ENCODE data around the gene CCL3. TPM values are rescaled to one million over a fixed set of nuclear protein-coding genes. Genes with fewer than 3 reads are reported as not detected.
"Not testable (repeated sequence)": the region's sequence is repeated elsewhere in the genome, so short reads cannot be mapped to it uniquely, and the experiment has no call there.

The CCL3 gene
- total RNA-seq, 2 donors from 2014 or later, result not detected

- TF ChIP-seq CTCF (IDR thresholded peaks at IDR 0.05) (no peak), POLR2A (IDR thresholded peaks at IDR 0.05) (no peak), POLR2AphosphoS5 (IDR thresholded peaks at IDR 0.05) (no peak)
- Histone ChIP-seq H3K4me3 (no peak overlapping the region), H3K4me1 (replicated peaks) (no peaks in the 10 kb centered on the region), H3K36me3 (no peaks in the 10 kb centered on the region), H3K27ac (no peak overlapping the region), H3K9me3 (no peaks in the 10 kb centered on the region), H3K27me3 (replicated peaks; ENCODE audit: insufficient read depth) (no peaks in the 10 kb centered on the region)
- no peak for DNase-seq (ENCODE audit: low spot score)
- intact Hi-C loops (cut with DNase I), result no loop called here
- 63% methylated on average over 2 of the region's 2 CpGs for WGBS
Observed at GRCh38 chr17:36123431-36123830, 33.5 kb upstream of the CCL3 start.

DNA sequence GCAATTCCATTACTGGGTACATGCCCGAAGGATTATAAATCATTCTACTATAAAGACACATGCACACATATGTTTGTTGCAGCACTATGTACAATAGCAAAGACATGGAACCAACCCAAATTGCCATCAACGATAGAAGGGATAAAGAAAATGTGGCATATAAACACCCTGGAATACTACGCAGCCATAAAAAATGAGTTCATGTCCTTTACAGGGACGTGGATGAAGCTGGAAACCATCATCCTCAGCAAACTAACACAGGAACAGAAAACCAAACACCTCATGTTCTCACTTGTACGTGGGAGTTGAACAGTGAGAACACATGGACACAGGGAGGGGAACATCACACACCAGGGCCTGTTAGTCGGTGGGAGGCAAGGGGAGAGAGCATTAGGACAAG lies 31.2 kb upstream of the CCL3 start:
- WGBS, result 70% methylated on average over 6 of the region's 6 CpGs
- intact Hi-C loops (cut with DNase I), result not testable (repeated sequence)

GRCh38 chr17:36120221-36120620 lies 30.3 kb upstream of the CCL3 start:
- intact Hi-C loops (cut with DNase I), result no loop called here
- H3K36me3 ChIP-seq, result no peaks in the 10 kb centered on the region

More for the DNA sequence above, 31.2 kb upstream of the CCL3 start:
- DNase-seq (ENCODE audit: low spot score); H3K27ac ChIP-seq; H3K4me3 ChIP-seq; H3K27me3 ChIP-seq (replicated peaks; ENCODE audit: insufficient read depth); H3K36me3 ChIP-seq; H3K9me3 ChIP-seq; H3K4me1 ChIP-seq (replicated peaks): not testable (repeated sequence)

DNA sequence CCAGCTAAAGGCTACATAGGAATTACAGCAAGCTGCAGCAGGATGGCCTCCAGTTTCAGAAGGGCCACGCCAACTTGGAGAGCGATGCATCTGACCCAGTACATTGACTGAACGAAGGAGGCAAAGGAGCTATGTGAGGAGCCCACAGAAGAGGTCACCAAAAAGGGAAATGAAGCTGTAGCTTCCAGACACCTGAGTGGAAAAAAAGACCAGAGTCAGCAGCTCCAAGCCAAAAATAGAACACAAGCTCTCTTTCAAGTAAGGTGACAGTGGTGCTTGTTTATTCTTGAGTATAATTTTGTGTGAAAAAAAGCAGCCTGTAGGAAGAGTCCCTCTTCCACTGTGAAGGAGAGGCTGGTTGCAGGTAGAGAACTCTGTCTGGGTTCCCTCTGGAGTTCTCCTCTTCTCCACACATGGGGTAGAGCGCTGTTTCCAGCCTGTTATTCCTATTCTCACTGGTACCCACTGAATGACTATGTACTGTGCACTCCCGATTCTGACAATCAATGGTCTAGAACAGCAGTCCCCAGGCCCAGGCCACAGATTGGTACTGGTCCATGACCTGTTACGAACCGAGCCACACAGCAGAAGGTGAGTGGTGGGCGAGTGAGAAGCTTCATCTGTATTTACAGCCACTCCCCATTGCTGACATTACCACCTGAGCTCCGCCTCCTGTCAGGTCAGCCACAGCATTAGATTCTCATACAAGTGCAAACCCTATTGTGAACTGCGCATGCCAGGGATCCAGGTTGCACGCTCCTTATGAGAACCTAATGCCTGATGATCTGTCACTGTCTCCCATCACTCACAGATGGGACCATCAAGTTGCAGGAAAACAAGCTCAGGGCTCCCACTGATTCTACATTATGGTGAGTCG lies 28.8 kb upstream of the CCL3 start:
- Histone ChIP-seq H3K9me3 (no peaks in the 10 kb centered on the region), H3K4me1 (replicated peaks) (no peaks in the 10 kb centered on the region), H3K27ac (no peak overlapping the region), H3K36me3 (no peaks in the 10 kb centered on the region), H3K27me3 (replicated peaks; ENCODE audit: insufficient read depth) (no peaks in the 10 kb centered on the region), H3K4me3 (no peak overlapping the region)
- no peak for TF ChIP-seq POLR2AphosphoS5 (IDR thresholded peaks at IDR 0.05)
- TF ChIP-seq CTCF (IDR thresholded peaks at IDR 0.05), result no peak
- no peak for TF ChIP-seq POLR2A (IDR thresholded peaks at IDR 0.05)
- 90% methylated on average over 12 of the region's 12 CpGs for WGBS
- DNase-seq (ENCODE audit: low spot score), result no peak
- intact Hi-C loops (cut with DNase I), result no loop called here

More at GRCh38 chr17:36120221-36120620, 30.3 kb upstream of the CCL3 start:
- no peak for TF ChIP-seq CTCF (IDR thresholded peaks at IDR 0.05)
- TF ChIP-seq POLR2A (IDR thresholded peaks at IDR 0.05), result no peak
- no peak for TF ChIP-seq POLR2AphosphoS5 (IDR thresholded peaks at IDR 0.05)
- no peaks in the 10 kb centered on the region for H3K27me3 ChIP-seq (replicated peaks; ENCODE audit: insufficient read depth)
- DNase-seq (ENCODE audit: low spot score), result no peak
- H3K9me3 ChIP-seq, result no peaks in the 10 kb centered on the region
- WGBS, result 71% methylated on average over 3 of the region's 3 CpGs
- no peak overlapping the region for H3K4me3 ChIP-seq
- H3K27ac ChIP-seq, result no peak overlapping the region
- H3K4me1 ChIP-seq (replicated peaks), result no peaks in the 10 kb centered on the region

DNA sequence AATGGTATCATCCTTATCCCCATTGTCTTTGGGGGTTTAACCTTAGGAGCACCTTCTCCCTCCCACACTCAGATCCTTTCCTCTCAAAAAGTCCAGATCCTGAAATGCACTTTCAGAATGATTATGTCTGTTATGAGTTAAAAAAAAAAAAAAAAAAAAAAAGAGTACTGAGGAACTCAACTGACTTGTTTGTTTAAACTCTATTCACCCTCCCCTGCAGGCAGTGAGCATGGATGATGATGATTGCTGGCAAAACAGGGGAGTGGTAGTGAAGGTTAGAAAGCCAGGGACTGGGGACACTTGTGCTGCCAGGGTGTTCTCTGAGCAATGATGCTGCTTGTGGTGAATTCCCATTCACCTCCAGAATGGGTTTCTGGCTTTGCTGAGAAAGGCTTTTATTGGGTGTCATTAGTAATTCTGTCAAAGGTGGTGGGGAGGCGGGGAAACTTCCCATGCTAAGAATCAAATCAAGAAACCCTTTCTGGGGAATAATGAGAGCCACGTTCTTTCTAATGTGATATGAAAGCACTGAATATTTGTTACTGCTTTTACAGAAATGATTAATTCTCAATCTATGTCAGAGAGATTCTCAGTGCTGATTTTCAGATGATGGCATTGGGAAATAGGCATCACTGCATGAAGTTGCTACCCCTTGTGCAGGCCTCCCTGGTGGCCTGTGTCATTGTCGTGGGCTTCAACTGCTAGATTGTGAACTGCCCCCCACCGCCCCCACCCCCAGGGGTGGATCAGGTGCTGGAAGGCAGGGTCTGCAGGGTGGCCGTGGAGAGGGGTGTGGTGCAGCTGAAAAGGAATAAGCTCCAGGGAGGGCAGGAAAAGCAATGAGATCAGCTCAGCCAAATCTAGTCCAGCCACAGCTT lies 27.8 kb upstream of the CCL3 start:
- DNase-seq (ENCODE audit: low spot score), result no peak
- intact Hi-C loops (cut with DNase I), result no loop called here
- Histone ChIP-seq H3K4me1 (replicated peaks) (no peaks in the 10 kb centered on the region), H3K9me3 (no peaks in the 10 kb centered on the region), H3K27me3 (replicated peaks; ENCODE audit: insufficient read depth) (no peaks in the 10 kb centered on the region), H3K27ac (no peak overlapping the region), H3K4me3 (no peak overlapping the region), H3K36me3 (no peaks in the 10 kb centered on the region)
- WGBS, result 27% methylated on average over 5 of the region's 5 CpGs
- no peak for TF ChIP-seq POLR2A (IDR thresholded peaks at IDR 0.05)
- TF ChIP-seq POLR2AphosphoS5 (IDR thresholded peaks at IDR 0.05), result no peak
- TF ChIP-seq CTCF (IDR thresholded peaks at IDR 0.05), result no peak

DNA sequence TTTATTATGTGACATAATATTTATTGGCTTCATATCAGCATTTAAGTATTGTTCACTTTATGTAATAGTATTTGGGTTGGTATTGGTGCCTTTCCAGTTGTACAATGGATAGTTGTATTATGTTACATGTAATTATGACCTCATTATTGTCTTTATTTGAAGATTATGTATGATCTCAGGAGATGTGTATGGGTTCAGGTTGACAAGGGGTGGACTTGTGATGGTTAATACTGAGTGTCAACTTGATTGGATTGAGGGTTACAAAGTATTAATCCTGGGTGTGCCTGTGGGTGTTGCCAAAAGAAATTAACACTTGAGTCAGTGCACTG lies 25.7 kb upstream of the CCL3 start:
- intact Hi-C loops (cut with DNase I); H3K27ac ChIP-seq; H3K4me3 ChIP-seq; H3K27me3 ChIP-seq (replicated peaks; ENCODE audit: insufficient read depth); DNase-seq (ENCODE audit: low spot score); H3K36me3 ChIP-seq; H3K9me3 ChIP-seq; H3K4me1 ChIP-seq (replicated peaks): not testable (repeated sequence)

DNA sequence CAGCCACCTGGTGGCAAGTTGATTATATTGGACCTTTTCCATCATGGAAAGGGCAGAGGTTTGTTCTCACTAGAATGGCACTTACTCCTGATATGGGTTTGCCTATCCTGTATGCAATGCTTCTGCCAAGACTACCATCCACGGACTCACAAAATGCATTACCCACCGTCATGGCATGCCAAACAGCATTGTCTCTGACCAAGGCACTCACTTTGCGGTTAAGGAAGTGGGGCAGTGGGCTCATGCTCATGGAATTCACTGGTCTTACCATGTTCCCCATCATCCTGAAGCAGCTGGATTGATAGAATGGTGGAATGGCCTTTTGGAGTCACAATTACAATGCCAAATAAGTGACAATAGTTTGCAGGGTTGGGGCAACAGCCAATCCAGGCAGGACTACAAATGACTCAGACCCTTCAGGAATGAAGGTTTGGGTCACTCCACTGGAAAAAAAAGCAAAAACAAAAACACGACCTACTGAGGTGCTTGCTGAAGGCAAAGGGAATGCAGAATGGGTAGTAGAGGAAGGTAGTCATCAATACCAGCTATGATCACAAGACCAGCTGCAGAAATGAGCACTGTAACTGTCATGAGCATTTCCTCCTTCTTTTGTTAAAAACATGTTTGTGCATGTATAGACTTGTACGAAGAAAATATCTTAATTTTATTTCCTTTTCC lies 25.2 kb upstream of the CCL3 start:
- H3K4me1 ChIP-seq (replicated peaks); H3K4me3 ChIP-seq; H3K27ac ChIP-seq; intact Hi-C loops (cut with DNase I); DNase-seq (ENCODE audit: low spot score); H3K9me3 ChIP-seq; H3K36me3 ChIP-seq; H3K27me3 ChIP-seq (replicated peaks; ENCODE audit: insufficient read depth): not testable (repeated sequence)
- WGBS, result 88% methylated on average over 5 of the region's 5 CpGs

All from prostate gland (tissue), 2 donors.